ENCODE data around the gene OR10A4.

DNA sequence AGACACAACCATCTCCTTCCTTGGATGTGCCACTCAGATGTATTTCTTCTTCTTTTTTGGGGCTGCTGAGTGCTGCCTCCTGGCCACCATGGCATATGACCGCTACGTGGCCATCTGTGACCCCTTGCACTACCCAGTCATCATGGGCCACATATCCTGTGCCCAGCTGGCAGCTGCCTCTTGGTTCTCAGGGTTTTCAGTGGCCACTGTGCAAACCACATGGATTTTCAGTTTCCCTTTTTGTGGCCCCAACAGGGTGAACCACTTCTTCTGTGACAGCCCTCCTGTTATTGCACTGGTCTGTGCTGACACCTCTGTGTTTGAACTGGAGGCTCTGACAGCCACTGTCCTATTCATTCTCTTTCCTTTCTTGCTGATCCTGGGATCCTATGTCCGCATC is 489 bp downstream of the OR10A4 start:
- TF ChIP-seq, protein P1, sequence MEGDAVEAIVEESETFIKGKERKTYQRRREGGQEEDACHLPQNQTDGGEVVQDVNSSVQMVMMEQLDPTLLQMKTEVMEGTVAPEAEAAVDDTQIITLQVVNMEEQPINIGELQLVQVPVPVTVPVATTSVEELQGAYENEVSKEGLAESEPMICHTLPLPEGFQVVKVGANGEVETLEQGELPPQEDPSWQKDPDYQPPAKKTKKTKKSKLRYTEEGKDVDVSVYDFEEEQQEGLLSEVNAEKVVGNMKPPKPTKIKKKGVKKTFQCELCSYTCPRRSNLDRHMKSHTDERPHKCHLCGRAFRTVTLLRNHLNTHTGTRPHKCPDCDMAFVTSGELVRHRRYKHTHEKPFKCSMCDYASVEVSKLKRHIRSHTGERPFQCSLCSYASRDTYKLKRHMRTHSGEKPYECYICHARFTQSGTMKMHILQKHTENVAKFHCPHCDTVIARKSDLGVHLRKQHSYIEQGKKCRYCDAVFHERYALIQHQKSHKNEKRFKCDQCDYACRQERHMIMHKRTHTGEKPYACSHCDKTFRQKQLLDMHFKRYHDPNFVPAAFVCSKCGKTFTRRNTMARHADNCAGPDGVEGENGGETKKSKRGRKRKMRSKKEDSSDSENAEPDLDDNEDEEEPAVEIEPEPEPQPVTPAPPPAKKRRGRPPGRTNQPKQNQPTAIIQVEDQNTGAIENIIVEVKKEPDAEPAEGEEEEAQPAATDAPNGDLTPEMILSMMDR (IDR thresholded peaks at IDR 0.05) = no peak
- no peak for TF ChIP-seq POLR2A (IDR thresholded peaks at IDR 0.05)

All from testis (tissue), 2 donors.